GM18508 (cell line): Measurements from ENCODE around the gene CBX8.
"Not testable (repeated sequence)": the region's sequence is repeated elsewhere in the genome, so short reads cannot be mapped to it uniquely, and the experiment has no call there.

Experiments used
- ATAC-seq: cut with Tn5 transposase; IDR thresholded peaks from one replicate; pipeline ENCODE4 v1.9.1; 2021; ENCODE audit warnings: moderate number of reproducible peaks; ENCODE audit not compliant: insufficient read depth, unreplicated experiment

Gene CBX8

GRCh38 chr17:79758271-79758670 is 38.6 kb downstream of the CBX8 start:
- no peak for ATAC-seq

- ATAC-seq: no peak
Observed at GRCh38 chr17:79757140-79757745, 39.6 kb downstream of the CBX8 start.

- no peak for ATAC-seq
Observed at GRCh38 chr17:79755591-79755990, 41.3 kb downstream of the CBX8 start.

GRCh38 chr17:79754903-79755302 is 42.0 kb downstream of the CBX8 start:
- not testable (repeated sequence) for ATAC-seq

GRCh38 chr17:79754370-79754769 is 42.5 kb downstream of the CBX8 start:
- no peak for ATAC-seq

GRCh38 chr17:79752175-79752574 is 44.7 kb downstream of the CBX8 start:
- ATAC-seq: no peak

GRCh38 chr17:79750650-79751545 is 46.0 kb downstream of the CBX8 start:
- no peak for ATAC-seq

GRCh38 chr17:79749958-79750357 is 46.9 kb downstream of the CBX8 start:
- no peak for ATAC-seq

GRCh38 chr17:79749156-79749815 is 47.6 kb downstream of the CBX8 start:
- no peak for ATAC-seq

- ATAC-seq: no peak
Observed at GRCh38 chr17:79748295-79749099, 48.4 kb downstream of the CBX8 start.

GRCh38 chr17:79747508-79748294 is 49.2 kb downstream of the CBX8 start:
- no peak for ATAC-seq

GRCh38 chr17:79746889-79747507 is 49.9 kb downstream of the CBX8 start:
- no peak for ATAC-seq

- no peak for ATAC-seq
Observed at GRCh38 chr17:79745641-79746105, 51.2 kb downstream of the CBX8 start.

GRCh38 chr17:79743614-79744013 is 53.3 kb downstream of the CBX8 start:
- ATAC-seq: no peak

- ATAC-seq: no peak
Observed at GRCh38 chr17:79742951-79743476, 53.9 kb downstream of the CBX8 start.

- no peak for ATAC-seq
Observed at GRCh38 chr17:79742589-79742918, 54.3 kb downstream of the CBX8 start.
